GM21390 (cell line): ENCODE measurements around the gene SPINK14.

Experiments used
- ATAC-seq: cut with Tn5 transposase; IDR thresholded peaks from one replicate; pipeline ENCODE4 v1.9.1; 2021; ENCODE audit not compliant: unreplicated experiment

Gene SPINK14

DNA sequence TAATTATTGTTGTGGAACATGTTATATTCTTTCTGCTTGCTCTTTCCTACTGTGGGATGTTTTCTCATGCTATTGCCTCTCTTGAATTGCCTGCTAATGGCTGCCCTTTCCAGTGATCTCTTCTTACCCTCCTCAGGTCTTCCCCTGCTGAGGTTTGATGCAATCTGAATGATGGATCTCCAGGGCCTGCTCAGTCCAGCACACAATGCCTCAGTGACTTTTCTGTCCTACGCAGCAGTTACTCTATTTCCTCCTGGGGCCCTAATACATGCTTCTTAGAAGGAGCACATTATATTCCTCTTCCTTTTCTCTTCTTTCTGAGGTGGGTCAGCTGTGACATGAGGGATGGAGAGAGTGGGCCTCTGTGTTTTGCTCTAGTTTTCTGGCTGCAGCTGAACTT is at the start of gene SPINK14:
SPINK14 (plus strand) TSS at position 301 of the 400 bp plus-strand sequence. CDS start 1,187 bp downstream, outside the sequence.
- ATAC-seq = no peak

- no peak for ATAC-seq
Measured at GRCh38 chr5:148120317-148120716, 48.0 kb upstream of the SPINK14 start.

DNA sequence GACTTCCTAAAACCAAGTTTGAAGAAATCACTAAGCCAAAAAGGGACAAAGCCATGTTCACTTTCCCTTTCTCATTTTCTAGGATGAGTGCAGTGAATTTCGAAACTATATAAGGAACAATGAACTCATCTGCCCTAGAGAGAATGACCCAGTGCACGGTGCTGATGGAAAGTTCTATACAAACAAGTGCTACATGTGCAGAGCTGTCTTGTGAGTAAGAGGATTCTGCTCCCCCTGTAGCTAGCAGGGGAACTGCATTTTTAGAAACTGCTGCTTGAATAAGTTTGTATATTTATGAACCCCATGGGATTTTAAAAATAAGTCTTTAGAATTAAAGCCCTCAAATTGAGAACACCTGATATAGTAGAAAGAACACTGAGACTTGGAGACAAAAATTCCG is 42.7 kb upstream of the SPINK14 start:
- ATAC-seq = no peak

DNA sequence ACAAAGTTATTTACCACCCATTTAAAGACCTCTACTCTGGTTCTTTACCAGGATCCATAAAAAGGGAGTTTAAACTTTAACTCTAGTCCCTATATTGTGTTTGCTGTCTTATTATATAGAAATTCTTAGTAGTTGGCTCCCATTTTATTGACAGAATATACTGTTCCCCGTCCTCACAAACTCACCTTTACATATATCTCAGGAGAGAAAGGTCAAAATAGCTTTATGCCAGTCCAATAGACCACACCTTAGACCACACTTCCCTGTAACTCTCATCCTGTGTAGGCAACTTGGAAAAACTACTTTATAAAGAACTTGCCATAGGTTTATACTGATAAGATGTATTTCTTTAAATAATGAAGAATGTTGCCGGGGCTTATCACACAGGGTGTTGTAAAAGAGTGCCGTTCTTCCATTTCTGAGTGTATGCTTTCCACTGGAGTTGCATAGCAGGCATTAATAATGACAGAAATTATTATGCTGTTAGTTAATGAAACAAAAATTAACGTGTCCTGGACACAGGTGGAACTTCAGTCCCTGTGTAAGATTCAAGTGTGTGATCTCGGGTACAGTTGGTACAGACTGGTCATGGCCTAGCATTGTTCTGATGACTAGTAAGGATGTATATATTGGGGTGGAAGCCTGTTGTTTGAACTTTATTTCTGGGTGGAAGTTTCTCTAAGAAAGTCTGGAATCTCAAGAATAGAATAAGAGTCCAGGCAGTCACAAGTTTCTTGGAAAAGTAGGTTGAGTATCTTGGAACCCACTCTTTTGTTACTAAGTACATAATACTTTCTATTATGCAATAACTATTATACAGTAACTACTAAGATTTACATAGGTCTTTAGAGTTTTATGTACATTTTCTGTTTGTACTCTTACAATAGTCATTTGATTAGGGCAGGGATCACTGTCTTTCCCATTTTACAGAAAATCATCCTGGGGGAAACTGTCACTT is 33.0 kb upstream of the SPINK14 start:
- no peak for ATAC-seq

GRCh38 chr5:148140846-148141245 is 27.5 kb upstream of the SPINK14 start:
- no peak for ATAC-seq

GRCh38 chr5:148141645-148142044 is 26.7 kb upstream of the SPINK14 start:
- ATAC-seq = no peak

- ATAC-seq = no peak
Measured at GRCh38 chr5:148145916-148146315, 22.4 kb upstream of the SPINK14 start.

DNA sequence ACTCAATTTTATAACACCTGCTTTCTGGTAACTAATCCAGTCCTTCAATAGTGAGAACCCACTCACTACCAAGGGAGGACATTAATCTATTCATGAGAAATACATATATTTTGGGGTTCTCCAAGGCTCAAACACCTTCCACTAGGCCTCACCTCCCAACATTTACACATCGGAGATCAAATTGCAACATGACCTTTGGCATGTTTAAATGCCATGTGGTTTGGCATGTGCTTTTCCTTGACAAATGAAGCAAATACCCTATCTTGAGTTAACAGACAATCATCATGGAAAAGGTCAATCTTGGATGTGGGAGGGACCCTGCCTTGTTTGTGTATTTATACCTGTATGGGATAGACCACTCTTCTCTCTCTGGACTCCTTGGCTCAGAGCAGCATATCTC is 21.9 kb upstream of the SPINK14 start:
- no peak for ATAC-seq

- no peak for ATAC-seq
Measured at GRCh38 chr5:148147415-148147814, 20.9 kb upstream of the SPINK14 start.

- no peak for ATAC-seq
Measured at GRCh38 chr5:148151872-148152271, 16.5 kb upstream of the SPINK14 start.

DNA sequence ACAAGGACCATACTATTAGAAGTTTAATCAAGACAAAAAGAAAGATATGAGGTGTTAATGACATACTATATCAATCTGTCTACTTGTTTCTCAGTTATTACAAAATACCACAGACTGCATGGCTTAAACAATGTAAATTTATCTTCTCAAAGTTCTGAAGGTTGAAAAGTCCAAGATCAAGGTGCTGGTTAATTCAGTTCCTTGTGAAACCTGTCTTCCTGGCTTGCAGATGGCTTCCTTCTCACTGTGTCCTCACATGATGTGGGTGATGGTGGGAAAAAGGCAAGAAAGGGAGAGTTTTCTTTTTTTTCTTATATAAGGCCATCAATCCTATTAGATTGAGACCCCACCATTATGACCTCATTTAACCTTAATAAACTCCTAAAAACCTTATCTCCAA is 15.6 kb upstream of the SPINK14 start:
- no peak for ATAC-seq

- no peak for ATAC-seq
Measured at GRCh38 chr5:148156609-148157008, 11.7 kb upstream of the SPINK14 start.

DNA sequence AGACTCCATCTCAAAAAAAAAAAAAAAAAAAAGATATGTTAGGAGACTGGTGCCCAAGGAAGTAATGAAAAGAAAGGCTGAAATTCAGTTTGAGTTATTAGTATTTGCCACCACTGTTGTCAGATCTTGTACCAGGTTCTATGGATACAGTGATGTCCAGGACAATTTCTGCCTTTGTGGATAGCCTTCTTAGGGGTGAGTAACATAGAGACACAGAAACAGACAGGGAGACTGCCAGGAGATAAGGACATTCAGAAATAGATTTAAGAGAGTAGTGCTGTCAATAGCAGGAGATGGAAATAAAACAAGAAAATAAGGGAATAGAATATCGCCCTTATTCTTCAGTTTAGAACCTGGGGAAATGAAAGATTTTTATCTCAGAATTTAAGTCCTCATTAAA is 6.3 kb upstream of the SPINK14 start:
- no peak for ATAC-seq

- no peak for ATAC-seq
Measured at GRCh38 chr5:148163345-148163744, 5.0 kb upstream of the SPINK14 start.

- no peak for ATAC-seq
Measured at GRCh38 chr5:148166550-148167283, 1.6 kb upstream of the SPINK14 start.

- ATAC-seq = no peak
Measured at GRCh38 chr5:148172377-148172776, 4.0 kb downstream of the SPINK14 start.

GRCh38 chr5:148176480-148176879 is 8.1 kb downstream of the SPINK14 start:
- no peak for ATAC-seq

- ATAC-seq = no peak
Measured at GRCh38 chr5:148177207-148177606, 8.9 kb downstream of the SPINK14 start.

GRCh38 chr5:148179234-148179824 is 11.0 kb downstream of the SPINK14 start:
- ATAC-seq = no peak

- peak; percentile 88 for ATAC-seq
Measured at GRCh38 chr5:148186248-148187003, 18.1 kb downstream of the SPINK14 start.

GRCh38 chr5:148191010-148191409 is 22.7 kb downstream of the SPINK14 start:
- no peak for ATAC-seq
